ENCODE results near the gene RCOR3. TPM values are rescaled to one million over a fixed set of nuclear protein-coding genes. Genes with fewer than 3 reads are reported as not detected.
"Not testable (repeated sequence)": the region's sequence is repeated elsewhere in the genome, so short reads cannot be mapped to it uniquely, and the experiment has no call there.

Gene RCOR3
- total and polyA plus RNA-seq, 4 donors, result 12.5 to 70.7 (median 40.9) TPM

DNA sequence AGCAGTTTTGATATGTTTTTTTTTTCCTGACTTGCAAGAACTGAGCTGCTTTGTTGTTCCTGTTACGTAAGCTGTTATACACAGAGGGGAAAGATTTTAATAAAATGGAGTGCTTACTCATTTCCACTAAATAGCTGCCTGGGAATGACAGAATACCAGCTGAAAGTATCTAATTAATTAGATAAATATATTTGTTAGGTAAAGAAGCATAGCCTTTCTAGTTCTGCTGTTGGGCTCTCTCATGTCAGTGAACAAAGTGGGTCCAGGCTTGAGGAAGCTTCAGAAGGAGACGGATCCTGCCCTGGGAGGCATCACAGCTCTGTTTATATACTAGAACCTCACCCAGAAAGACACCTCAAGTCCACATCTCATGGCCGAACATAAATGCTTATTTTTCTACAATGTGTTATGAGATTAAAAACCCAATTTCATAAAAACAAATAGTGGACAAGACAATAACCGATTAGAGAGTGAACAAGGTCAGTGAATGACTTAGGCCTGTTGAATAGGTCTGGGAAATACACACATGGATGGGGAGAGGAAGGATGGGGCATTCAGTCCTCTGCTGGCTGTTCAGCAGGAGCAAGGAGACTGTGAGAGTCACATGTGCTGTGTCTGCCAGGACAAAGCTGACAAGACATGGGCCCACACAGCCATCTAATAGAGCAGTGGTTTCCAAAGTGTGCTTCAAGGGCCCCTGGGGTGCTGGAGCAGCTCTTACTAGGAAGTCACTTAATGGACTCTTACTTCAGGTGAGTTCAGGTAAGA lies 88.1 kb downstream of the RCOR3 start:
- DNase-seq (no peak), ATAC-seq (ENCODE audit: low FRiP score) (no peak)
- 53 to 58% methylated on average over 4 of the region's 4 CpGs for WGBS, 2 donors
- no peaks in the 10 kb centered on the region for H3K4me1 ChIP-seq (ENCODE audit: control insufficient read depth in 1 of 2, insufficient read depth in 2 of 2, low read length in 2 of 2)
- no peak overlapping the region for H3K4me3 ChIP-seq (ENCODE audit: low read length in 2 of 2)
- H3K9me3 ChIP-seq (ENCODE audit: control insufficient read depth, low read length), result no peaks in the 10 kb centered on the region
- no peaks in the 10 kb centered on the region for H3K27me3 ChIP-seq (ENCODE audit: control insufficient read depth in 1 of 2, insufficient read depth in 2 of 2, low read length in 1 of 2)
- H3K36me3 ChIP-seq (ENCODE audit: control insufficient read depth in 1 of 2, insufficient read depth in 2 of 2, low read length in 1 of 2), result no peaks in the 10 kb centered on the region
- intact Hi-C loops (cut with DNase I), result no loop called here
- no peak overlapping the region for H3K27ac ChIP-seq (ENCODE audit: low read depth in 1 of 2, low read length in 2 of 2)

DNA sequence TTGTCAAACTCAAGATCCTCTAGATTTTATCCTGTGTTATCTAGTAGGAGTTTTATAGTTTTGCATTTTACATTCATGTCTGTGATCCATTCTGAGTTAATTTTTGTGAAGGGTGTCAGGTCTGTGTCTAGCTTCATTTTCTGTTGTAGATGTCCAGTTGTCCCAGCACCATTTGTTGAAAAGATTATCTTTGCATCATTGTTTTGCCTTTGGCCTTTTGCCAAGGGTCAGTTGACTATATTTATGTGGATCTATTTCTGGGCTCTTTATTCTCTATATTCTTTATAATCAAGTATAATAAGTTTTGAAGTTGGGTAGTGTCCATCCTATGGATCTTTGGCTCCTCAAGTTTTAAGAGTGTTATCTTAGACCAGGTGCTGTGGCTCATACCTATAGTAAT lies 89.4 kb downstream of the RCOR3 start:
- no peaks in the 10 kb centered on the region for H3K36me3 ChIP-seq (ENCODE audit: control insufficient read depth in 1 of 2, insufficient read depth in 2 of 2, low read length in 1 of 2)
- ATAC-seq (ENCODE audit: low FRiP score), result no peak
- no peaks in the 10 kb centered on the region for H3K4me1 ChIP-seq (ENCODE audit: control insufficient read depth in 1 of 2, insufficient read depth in 2 of 2, low read length in 2 of 2)
- H3K27ac ChIP-seq (ENCODE audit: low read depth in 1 of 2, low read length in 2 of 2), result no peak overlapping the region
- no peak for DNase-seq
- H3K4me3 ChIP-seq (ENCODE audit: low read length in 2 of 2), result no peak overlapping the region
- no peaks in the 10 kb centered on the region for H3K9me3 ChIP-seq (ENCODE audit: control insufficient read depth, low read length)
- intact Hi-C loops (cut with DNase I), result no loop called here
- no peaks in the 10 kb centered on the region for H3K27me3 ChIP-seq (ENCODE audit: control insufficient read depth in 1 of 2, insufficient read depth in 2 of 2, low read length in 1 of 2)

DNA sequence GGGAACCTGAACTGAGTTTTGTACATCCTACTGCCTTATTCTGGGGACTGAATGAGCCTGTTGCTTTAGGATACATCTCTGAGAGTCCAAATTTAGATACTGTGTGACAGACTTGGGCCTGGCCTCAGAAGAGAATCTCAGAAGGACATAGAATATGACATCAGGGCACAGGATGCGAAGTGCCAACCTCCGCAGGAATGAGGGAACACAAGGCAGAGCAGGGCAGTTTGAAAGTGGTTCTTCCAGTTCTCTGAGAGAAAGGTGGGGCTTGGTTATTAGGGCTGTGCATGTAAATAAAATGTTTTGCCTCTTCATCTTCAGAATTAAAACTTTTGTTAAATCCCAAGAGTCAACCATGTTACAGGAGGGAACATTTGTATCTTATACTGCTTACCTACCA lies 90.6 kb downstream of the RCOR3 start:
- Histone ChIP-seq H3K36me3 (ENCODE audit: control insufficient read depth in 1 of 2, insufficient read depth in 2 of 2, low read length in 1 of 2) (no peaks in the 10 kb centered on the region), H3K27me3 (ENCODE audit: control insufficient read depth in 1 of 2, insufficient read depth in 2 of 2, low read length in 1 of 2) (no peaks in the 10 kb centered on the region), H3K4me1 (ENCODE audit: control insufficient read depth in 1 of 2, insufficient read depth in 2 of 2, low read length in 2 of 2) (no peaks in the 10 kb centered on the region), H3K27ac (ENCODE audit: low read depth in 1 of 2, low read length in 2 of 2) (no peak overlapping the region), H3K4me3 (ENCODE audit: low read length in 2 of 2) (no peak overlapping the region), H3K9me3 (ENCODE audit: control insufficient read depth, low read length) (no peaks in the 10 kb centered on the region)
- no peak for DNase-seq
- 84 to 86% methylated on average over 2 of the region's 2 CpGs for WGBS, 2 donors
- intact Hi-C loops (cut with DNase I), result no loop called here
- no peak for ATAC-seq (ENCODE audit: low FRiP score)

DNA sequence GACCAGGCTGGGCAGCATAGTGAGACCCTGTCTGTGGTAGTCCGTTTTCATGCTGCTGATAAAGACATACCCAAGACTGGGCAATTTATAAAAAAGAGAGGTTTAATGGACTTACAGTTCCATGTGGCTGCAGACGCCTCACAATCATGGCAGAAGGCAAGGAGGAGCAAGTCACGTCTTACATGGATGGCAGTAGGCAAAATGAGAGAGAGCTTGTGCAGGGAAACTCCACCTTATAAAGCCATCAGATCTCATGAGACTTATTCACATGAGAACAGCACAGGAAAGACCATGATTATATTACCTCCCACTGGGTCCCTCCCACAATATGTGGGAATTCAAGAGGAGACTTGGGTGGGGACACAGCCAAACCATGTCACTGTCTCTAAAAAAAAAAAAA lies 92.9 kb downstream of the RCOR3 start:
- H3K27me3 ChIP-seq (ENCODE audit: control insufficient read depth in 1 of 2, insufficient read depth in 2 of 2, low read length in 1 of 2); H3K36me3 ChIP-seq (ENCODE audit: control insufficient read depth in 1 of 2, insufficient read depth in 2 of 2, low read length in 1 of 2); ATAC-seq (ENCODE audit: low FRiP score); H3K9me3 ChIP-seq (ENCODE audit: control insufficient read depth, low read length); H3K27ac ChIP-seq (ENCODE audit: low read depth in 1 of 2, low read length in 2 of 2); H3K4me1 ChIP-seq (ENCODE audit: control insufficient read depth in 1 of 2, insufficient read depth in 2 of 2, low read length in 2 of 2); DNase-seq; H3K4me3 ChIP-seq (ENCODE audit: low read length in 2 of 2); intact Hi-C loops (cut with DNase I): not testable (repeated sequence)
- 97 to 98% methylated on average over 3 of the region's 3 CpGs for WGBS, 2 donors

DNA sequence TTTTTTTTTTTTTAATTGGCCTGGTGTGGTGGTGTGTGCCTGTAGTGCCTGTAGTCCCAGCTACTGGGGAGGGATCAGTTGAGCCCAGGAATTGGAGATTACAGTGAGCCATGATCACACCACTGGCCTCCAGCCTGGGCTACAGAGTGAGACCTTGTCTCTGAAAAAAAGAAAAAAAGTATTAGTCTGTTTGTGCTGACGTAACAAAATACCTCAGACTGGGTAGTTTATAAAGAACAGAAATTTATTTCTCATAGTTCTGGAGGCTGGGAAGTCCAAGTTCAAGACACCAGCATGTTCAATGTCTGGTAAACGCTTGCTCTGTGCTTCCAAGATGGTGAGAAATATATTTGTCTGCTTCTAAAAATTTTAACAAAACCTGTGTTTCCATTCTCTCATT lies 93.3 kb downstream of the RCOR3 start:
- DNase-seq (no peak), ATAC-seq (ENCODE audit: low FRiP score) (no peak)
- H3K27me3 ChIP-seq (ENCODE audit: control insufficient read depth in 1 of 2, insufficient read depth in 2 of 2, low read length in 1 of 2), result no peaks in the 10 kb centered on the region
- no peak overlapping the region for H3K27ac ChIP-seq (ENCODE audit: low read depth in 1 of 2, low read length in 2 of 2)
- peaks cover 0 to 4% of the 10 kb centered on the region in 2 donors for H3K36me3 ChIP-seq (ENCODE audit: control insufficient read depth in 1 of 2, insufficient read depth in 2 of 2, low read length in 1 of 2)
- intact Hi-C loops (cut with DNase I), result no loop called here
- H3K4me1 ChIP-seq (ENCODE audit: control insufficient read depth in 1 of 2, insufficient read depth in 2 of 2, low read length in 2 of 2), result peaks cover 0 to 4% of the 10 kb centered on the region in 2 donors
- no peaks in the 10 kb centered on the region for H3K9me3 ChIP-seq (ENCODE audit: control insufficient read depth, low read length)
- H3K4me3 ChIP-seq (ENCODE audit: low read length in 2 of 2), result no peak overlapping the region
- 98 to 100% methylated on average over 2 of the region's 2 CpGs for WGBS, 2 donors

DNA sequence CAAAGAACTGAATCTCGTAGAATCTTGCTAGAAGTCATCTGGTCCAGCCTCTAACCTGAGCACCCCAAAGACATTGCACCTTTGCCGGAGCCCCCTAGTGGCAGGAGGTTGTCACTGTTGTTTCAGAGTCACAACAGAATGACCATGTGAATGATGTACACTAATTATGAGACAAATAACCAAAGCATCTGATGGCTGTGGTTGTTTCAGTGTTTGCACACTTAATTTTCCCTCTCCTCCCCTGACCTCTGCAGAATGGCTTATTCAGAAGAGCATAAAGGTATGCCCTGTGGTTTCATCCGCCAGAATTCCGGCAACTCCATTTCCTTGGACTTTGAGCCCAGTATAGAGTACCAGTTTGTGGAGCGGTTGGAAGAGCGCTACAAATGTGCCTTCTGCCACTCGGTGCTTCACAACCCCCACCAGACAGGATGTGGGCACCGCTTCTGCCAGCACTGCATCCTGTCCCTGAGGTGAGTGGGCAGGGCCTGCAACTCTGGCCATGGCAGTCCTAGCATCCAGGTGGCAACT lies 93.9 kb downstream of the RCOR3 start:
- 87 to 94% methylated on average over 8 of the region's 8 CpGs for WGBS, 2 donors
- peaks cover 0 to 4% of the 10 kb centered on the region in 2 donors for H3K36me3 ChIP-seq (ENCODE audit: control insufficient read depth in 1 of 2, insufficient read depth in 2 of 2, low read length in 1 of 2)
- H3K27me3 ChIP-seq (ENCODE audit: control insufficient read depth in 1 of 2, insufficient read depth in 2 of 2, low read length in 1 of 2), result no peaks in the 10 kb centered on the region
- H3K4me1 ChIP-seq (ENCODE audit: control insufficient read depth in 1 of 2, insufficient read depth in 2 of 2, low read length in 2 of 2), result peaks cover 0 to 5% of the 10 kb centered on the region in 2 donors
- H3K27ac ChIP-seq (ENCODE audit: low read depth in 1 of 2, low read length in 2 of 2), result no peak overlapping the region
- intact Hi-C loops (cut with DNase I), result no loop called here
- no peaks in the 10 kb centered on the region for H3K9me3 ChIP-seq (ENCODE audit: control insufficient read depth, low read length)
- DNase-seq (no peak), ATAC-seq (ENCODE audit: low FRiP score) (no peak)
- H3K4me3 ChIP-seq (ENCODE audit: low read length in 2 of 2), result no peak overlapping the region

DNA sequence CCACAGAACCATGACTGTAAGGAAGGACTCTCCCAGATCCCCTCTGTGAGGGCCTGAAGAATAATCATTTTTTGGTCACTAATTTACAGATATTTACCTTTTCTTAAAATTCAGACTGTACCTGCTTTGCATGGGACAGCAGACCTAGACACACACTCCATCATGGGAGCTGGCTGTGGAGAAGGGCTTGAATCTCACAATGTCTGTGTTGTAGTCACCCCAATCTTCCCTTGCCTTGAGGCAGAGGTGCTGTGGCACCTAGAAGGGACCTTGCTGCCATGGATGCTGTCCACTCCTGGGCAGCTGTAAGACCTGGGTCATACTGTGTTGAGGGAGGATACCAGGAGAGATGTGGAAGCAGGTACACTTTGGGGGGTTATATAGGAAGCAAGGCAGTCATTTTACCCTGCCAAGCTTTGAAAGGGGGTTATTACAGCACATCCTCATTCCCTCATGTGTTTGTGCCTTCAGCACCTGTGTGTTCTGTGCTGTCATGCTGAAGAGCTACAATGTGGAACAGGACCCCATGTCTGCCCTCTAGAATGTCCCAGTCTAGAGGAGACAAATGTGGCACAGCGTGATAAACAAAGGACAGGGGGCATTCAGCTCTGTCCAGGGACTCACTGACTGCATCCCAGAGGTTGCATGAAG lies 94.5 kb downstream of the RCOR3 start:
- DNase-seq (no peak), ATAC-seq (ENCODE audit: low FRiP score) (no peak)
- Histone ChIP-seq H3K9me3 (ENCODE audit: control insufficient read depth, low read length) (no peaks in the 10 kb centered on the region), H3K4me3 (ENCODE audit: low read length in 2 of 2) (no peak overlapping the region), H3K27ac (ENCODE audit: low read depth in 1 of 2, low read length in 2 of 2) (no peak overlapping the region), H3K36me3 (ENCODE audit: control insufficient read depth in 1 of 2, insufficient read depth in 2 of 2, low read length in 1 of 2) (peaks cover 0 to 4% of the 10 kb centered on the region in 2 donors), H3K27me3 (ENCODE audit: control insufficient read depth in 1 of 2, insufficient read depth in 2 of 2, low read length in 1 of 2) (no peaks in the 10 kb centered on the region), H3K4me1 (ENCODE audit: control insufficient read depth in 1 of 2, insufficient read depth in 2 of 2, low read length in 2 of 2) (peaks cover 0 to 5% of the 10 kb centered on the region in 2 donors)
- 0% methylated on average over 1 of the region's 1 CpG for WGBS, 2 donors
- intact Hi-C loops (cut with DNase I), result no loop called here

DNA sequence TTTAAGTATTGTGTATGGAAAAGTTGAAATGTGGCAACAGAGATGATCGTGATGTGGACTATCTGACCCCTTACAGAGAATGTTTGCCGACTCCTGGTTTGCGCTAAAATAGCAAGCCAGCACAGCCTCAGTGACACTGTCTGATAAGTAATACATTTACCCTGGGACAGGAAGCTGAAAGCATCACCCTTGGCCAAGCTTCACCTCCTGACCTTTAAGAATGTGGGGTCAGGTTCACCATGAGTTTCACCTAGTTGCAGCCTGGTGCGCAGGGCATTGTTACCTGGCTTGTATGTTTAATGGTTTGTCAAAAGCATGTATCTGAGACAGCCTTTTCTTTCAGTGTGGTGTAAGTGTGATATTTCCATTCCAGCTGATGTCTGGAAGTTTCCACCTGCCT lies 96.7 kb downstream of the RCOR3 start:
- Histone ChIP-seq H3K36me3 (ENCODE audit: control insufficient read depth in 1 of 2, insufficient read depth in 2 of 2, low read length in 1 of 2) (peaks cover 0 to 4% of the 10 kb centered on the region in 2 donors), H3K27me3 (ENCODE audit: control insufficient read depth in 1 of 2, insufficient read depth in 2 of 2, low read length in 1 of 2) (no peaks in the 10 kb centered on the region), H3K27ac (ENCODE audit: low read depth in 1 of 2, low read length in 2 of 2) (no peak overlapping the region), H3K4me1 (ENCODE audit: control insufficient read depth in 1 of 2, insufficient read depth in 2 of 2, low read length in 2 of 2) (peaks cover 0 to 5% of the 10 kb centered on the region in 2 donors), H3K4me3 (ENCODE audit: low read length in 2 of 2) (no peak overlapping the region), H3K9me3 (ENCODE audit: control insufficient read depth, low read length) (no peaks in the 10 kb centered on the region)
- 90 to 93% methylated on average over 4 of the region's 4 CpGs for WGBS, 2 donors
- DNase-seq (no peak), ATAC-seq (ENCODE audit: low FRiP score) (no peak)
- intact Hi-C loops (cut with DNase I), result no loop called here
